ENCODE measurements around the gene QSOX1. TPM values are rescaled to one million over a fixed set of nuclear protein-coding genes. Genes with fewer than 3 reads are reported as not detected.

Gene QSOX1
- total RNA-seq, 1 experiment from 2014 or later = 12.1 TPM

GRCh38 chr1:180250499-180250770 is 95.8 kb downstream of the QSOX1 start:
- H3K36me3 Mint-ChIP-seq (ENCODE audit: insufficient read depth, unreplicated experiment) = no peaks in the 10 kb centered on the region
- H3K27ac Mint-ChIP-seq (ENCODE audit: unreplicated experiment) = no peak overlapping the region
- Histone ChIP-seq H3K4me3 (ENCODE audit: low read depth, low read length) (no peak overlapping the region), H3K9me3 (no peaks in the 10 kb centered on the region), H3K36me3 (ENCODE audit: control insufficient read depth, insufficient read depth, low read length) (no peaks in the 10 kb centered on the region), H3K4me1 (no peaks in the 10 kb centered on the region), H3K27me3 (replicated peaks; ENCODE audit: control insufficient read depth, insufficient read depth, low read length) (no peaks in the 10 kb centered on the region)
- no TSS peak for BruUV-seq (replicated peaks)
- H3K27me3 Mint-ChIP-seq (ENCODE audit: insufficient read depth, unreplicated experiment) = no peaks in the 10 kb centered on the region
- ChIA-PET POLR2A (no interaction called here), CTCF (no interaction called here)
- H3K4me1 Mint-ChIP-seq (ENCODE audit: low read depth, unreplicated experiment) = no peaks in the 10 kb centered on the region
- TF ChIP-seq CTCF (IDR thresholded peaks at IDR 0.05; ENCODE audit: insufficient read depth in 1 of 2, low read depth in 1 of 2, low read length in 1 of 2, severe bottlenecking in 1 of 2, unreplicated experiment in 1 of 2) = no peak
- no peak overlapping the region for H3K4me3 Mint-ChIP-seq (ENCODE audit: unreplicated experiment)
- no peaks in the 10 kb centered on the region for H3K9me3 Mint-ChIP-seq (ENCODE audit: unreplicated experiment)
- intact Hi-C loops (cut with micrococcal nuclease; ENCODE audit: unreplicated experiment) = no loop called here
- no peak for DNase-seq

- Mint-ChIP-seq H3K27me3 (ENCODE audit: insufficient read depth, unreplicated experiment) (no peaks in the 10 kb centered on the region), H3K4me3 (ENCODE audit: unreplicated experiment) (no peak overlapping the region), H3K27ac (ENCODE audit: unreplicated experiment) (no peak overlapping the region), H3K9me3 (ENCODE audit: unreplicated experiment) (no peaks in the 10 kb centered on the region), H3K4me1 (ENCODE audit: low read depth, unreplicated experiment) (no peaks in the 10 kb centered on the region), H3K36me3 (ENCODE audit: insufficient read depth, unreplicated experiment) (no peaks in the 10 kb centered on the region)
- Histone ChIP-seq H3K4me1 (no peaks in the 10 kb centered on the region), H3K9me3 (no peaks in the 10 kb centered on the region), H3K36me3 (ENCODE audit: control insufficient read depth, insufficient read depth, low read length) (no peaks in the 10 kb centered on the region), H3K4me3 (ENCODE audit: low read depth, low read length) (no peak overlapping the region), H3K27me3 (replicated peaks; ENCODE audit: control insufficient read depth, insufficient read depth, low read length) (no peaks in the 10 kb centered on the region)
- ChIA-PET CTCF (no interaction called here), POLR2A (no interaction called here)
- DNase-seq = no peak
- no TSS peak for BruUV-seq (replicated peaks)
- TF ChIP-seq CTCF (IDR thresholded peaks at IDR 0.05; ENCODE audit: insufficient read depth in 1 of 2, low read depth in 1 of 2, low read length in 1 of 2, severe bottlenecking in 1 of 2, unreplicated experiment in 1 of 2) = no peak
- intact Hi-C loops (cut with micrococcal nuclease; ENCODE audit: unreplicated experiment) = no loop called here
Observed at GRCh38 chr1:180250883-180251509, 96.3 kb downstream of the QSOX1 start.

- no peaks in the 10 kb centered on the region for H3K4me1 Mint-ChIP-seq (ENCODE audit: low read depth, unreplicated experiment)
- no peak for TF ChIP-seq CTCF (IDR thresholded peaks at IDR 0.05; ENCODE audit: insufficient read depth in 1 of 2, low read depth in 1 of 2, low read length in 1 of 2, severe bottlenecking in 1 of 2, unreplicated experiment in 1 of 2)
- ChIA-PET POLR2A (interaction anchor here (1.0 kb wide), 1 partner anchor 21 kb away, joined by 3 read pairs; the partner anchor contains the start of gene LHX4), CTCF (no interaction called here)
- no TSS peak for BruUV-seq (replicated peaks)
- no peaks in the 10 kb centered on the region for H3K27me3 Mint-ChIP-seq (ENCODE audit: insufficient read depth, unreplicated experiment)
- no peaks in the 10 kb centered on the region for H3K9me3 ChIP-seq
- no peak for DNase-seq
- no peaks in the 10 kb centered on the region for H3K9me3 Mint-ChIP-seq (ENCODE audit: unreplicated experiment)
- H3K4me3 Mint-ChIP-seq (ENCODE audit: unreplicated experiment) = no peak overlapping the region
- no peaks in the 10 kb centered on the region for H3K27me3 ChIP-seq (replicated peaks; ENCODE audit: control insufficient read depth, insufficient read depth, low read length)
- intact Hi-C loops (cut with micrococcal nuclease; ENCODE audit: unreplicated experiment) = loop anchor here (1.0 kb wide), 2 partner anchors 165 to 231 kb away; no protein-coding TSS in a partner anchor
- no peaks in the 10 kb centered on the region for H3K36me3 ChIP-seq (ENCODE audit: control insufficient read depth, insufficient read depth, low read length)
- no peak overlapping the region for H3K4me3 ChIP-seq (ENCODE audit: low read depth, low read length)
- H3K36me3 Mint-ChIP-seq (ENCODE audit: insufficient read depth, unreplicated experiment) = no peaks in the 10 kb centered on the region
- H3K4me1 ChIP-seq = no peaks in the 10 kb centered on the region
- H3K27ac Mint-ChIP-seq (ENCODE audit: unreplicated experiment) = no peak overlapping the region
Observed at GRCh38 chr1:180251526-180252305, 97.0 kb downstream of the QSOX1 start.
